CD4-positive, alpha-beta T cell treated with Interleukin-10 for 1 hour (primary cell): Measurements from ENCODE around the gene TJP1.
"Not testable (repeated sequence)": the region's sequence is repeated elsewhere in the genome, so short reads cannot be mapped to it uniquely, and the experiment has no call there.

Experiments
- DNase-seq: peaks from one replicate; pipeline ENCODE4 v3.0.0-alpha.2; 2020

TJP1 gene

GRCh38 chr15:29696950-29697738, 125.1 kb downstream of the TJP1 start:
- no peak for DNase-seq

- DNase-seq, result not testable (repeated sequence)
Measured at GRCh38 chr15:29696506-29696905, 125.8 kb downstream of the TJP1 start.

- DNase-seq, result no peak
Measured at GRCh38 chr15:29695489-29696167, 126.6 kb downstream of the TJP1 start.

- DNase-seq, result no peak
Measured at GRCh38 chr15:29693225-29693624, 129.0 kb downstream of the TJP1 start.

GRCh38 chr15:29692527-29692926, 129.7 kb downstream of the TJP1 start:
- no peak for DNase-seq

- DNase-seq, result no peak
Measured at GRCh38 chr15:29690765-29691475, 131.3 kb downstream of the TJP1 start.

GRCh38 chr15:29689287-29689986, 132.8 kb downstream of the TJP1 start:
- no peak for DNase-seq

GRCh38 chr15:29688506-29689286, 133.6 kb downstream of the TJP1 start:
- no peak for DNase-seq

- DNase-seq, result no peak
Measured at GRCh38 chr15:29687939-29688505, 134.2 kb downstream of the TJP1 start.

GRCh38 chr15:29687204-29687815, 135.0 kb downstream of the TJP1 start:
- no peak for DNase-seq

GRCh38 chr15:29686445-29687203, 135.6 kb downstream of the TJP1 start:
- DNase-seq, result no peak

- DNase-seq, result no peak
Measured at GRCh38 chr15:29686079-29686425, 136.2 kb downstream of the TJP1 start.

- DNase-seq, result no peak
Measured at GRCh38 chr15:29685156-29686078, 136.9 kb downstream of the TJP1 start.

- DNase-seq, result no peak
Measured at GRCh38 chr15:29682781-29683180, 139.5 kb downstream of the TJP1 start.

GRCh38 chr15:29682361-29682760, 139.9 kb downstream of the TJP1 start:
- no peak for DNase-seq

GRCh38 chr15:29681946-29682345, 140.3 kb downstream of the TJP1 start:
- DNase-seq, result no peak

GRCh38 chr15:29681166-29681845, 141.0 kb downstream of the TJP1 start:
- no peak for DNase-seq

- DNase-seq, result no peak
Measured at GRCh38 chr15:29680465-29681165, 141.7 kb downstream of the TJP1 start.
